ENCODE results near the gene PI4KA.
"Not testable (repeated sequence)": the region's sequence is repeated elsewhere in the genome, so short reads cannot be mapped to it uniquely, and the experiment has no call there.

- TF ChIP-seq POLR2A, CTCF (IDR thresholded peaks at IDR 0.05): not testable (repeated sequence)
Measured at GRCh38 chr22:20769496-20769826, 89.2 kb downstream of the PI4KA start.

All from body of pancreas (tissue), 4 donors.